ENCODE results near the gene SNX22.

The SNX22 gene

DNA sequence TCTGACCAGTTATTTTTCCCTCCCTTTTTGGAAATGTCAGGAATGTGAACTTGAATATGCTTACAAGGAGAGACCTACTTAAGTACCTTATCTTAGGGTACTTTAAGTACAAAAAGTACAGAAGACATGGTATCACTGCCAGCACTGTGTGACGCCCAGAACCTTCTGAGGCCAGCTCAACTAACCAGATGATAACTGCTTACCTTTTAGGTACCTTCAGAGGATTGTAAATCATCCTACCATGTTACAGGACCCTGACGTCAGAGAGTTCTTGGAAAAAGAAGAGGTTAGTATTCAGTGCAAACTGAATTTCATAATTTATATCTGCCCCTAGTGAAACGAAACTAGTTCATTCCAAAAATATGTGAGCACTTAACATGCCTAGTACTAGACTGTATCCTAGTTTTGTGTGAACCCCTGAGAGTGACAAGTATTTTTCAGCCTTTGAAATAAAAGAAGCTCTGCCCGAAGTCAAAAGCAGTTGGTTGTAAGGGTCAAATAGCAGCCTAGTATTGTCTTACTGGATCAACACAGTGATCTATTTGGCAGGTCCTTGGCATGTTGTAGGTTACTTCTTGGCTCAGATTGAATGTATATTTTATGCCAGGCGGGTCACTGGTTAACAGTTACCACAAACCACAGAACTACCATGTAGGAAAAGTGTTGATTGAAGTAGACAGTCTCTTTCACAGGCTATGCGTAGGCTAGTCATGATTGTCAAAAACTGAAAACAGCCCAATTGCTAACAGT is 23.8 kb upstream of the SNX22 start:
- Mint-ChIP-seq H3K36me3 (peaks cover 10% of the 10 kb centered on the region), H3K27me3 (no peaks in the 10 kb centered on the region), H3K4me3 (no peak overlapping the region), H3K4me1 (no peaks in the 10 kb centered on the region), H3K27ac (no peak overlapping the region), H3K9me3 (no peaks in the 10 kb centered on the region)

DNA sequence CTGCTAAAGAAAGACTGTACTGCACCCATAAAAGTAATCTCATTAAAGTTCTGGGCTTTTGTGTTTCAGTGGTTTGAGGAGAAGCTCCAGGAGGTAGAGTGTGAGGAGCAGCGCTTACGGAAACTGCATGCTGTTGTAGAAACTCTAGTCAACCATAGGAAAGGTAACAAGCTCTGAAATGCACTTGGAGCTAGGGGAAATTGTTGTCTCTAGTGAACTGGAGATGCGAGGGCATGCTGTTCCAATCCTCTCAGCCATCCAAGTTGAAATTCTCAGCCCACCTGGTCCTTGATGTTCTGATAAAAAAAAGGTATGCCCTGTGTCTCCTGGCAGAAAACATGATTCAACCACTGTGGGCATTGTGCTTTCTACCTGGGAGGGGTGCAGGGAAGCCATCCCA is 21.4 kb upstream of the SNX22 start:
- H3K9me3 Mint-ChIP-seq, result no peaks in the 10 kb centered on the region
- no peaks in the 10 kb centered on the region for H3K4me1 Mint-ChIP-seq
- H3K27me3 Mint-ChIP-seq, result no peaks in the 10 kb centered on the region
- H3K36me3 Mint-ChIP-seq, result peaks cover 10% of the 10 kb centered on the region
- H3K27ac Mint-ChIP-seq, result no peak overlapping the region
- no peak overlapping the region for H3K4me3 Mint-ChIP-seq

GRCh38 chr15:64131547-64131946 is 20.0 kb upstream of the SNX22 start:
- H3K4me1 Mint-ChIP-seq, result no peaks in the 10 kb centered on the region
- peaks cover 7% of the 10 kb centered on the region for H3K36me3 Mint-ChIP-seq
- no peaks in the 10 kb centered on the region for H3K9me3 Mint-ChIP-seq
- H3K27me3 Mint-ChIP-seq, result no peaks in the 10 kb centered on the region
- H3K4me3 Mint-ChIP-seq, result no peak overlapping the region
- no peak overlapping the region for H3K27ac Mint-ChIP-seq

DNA sequence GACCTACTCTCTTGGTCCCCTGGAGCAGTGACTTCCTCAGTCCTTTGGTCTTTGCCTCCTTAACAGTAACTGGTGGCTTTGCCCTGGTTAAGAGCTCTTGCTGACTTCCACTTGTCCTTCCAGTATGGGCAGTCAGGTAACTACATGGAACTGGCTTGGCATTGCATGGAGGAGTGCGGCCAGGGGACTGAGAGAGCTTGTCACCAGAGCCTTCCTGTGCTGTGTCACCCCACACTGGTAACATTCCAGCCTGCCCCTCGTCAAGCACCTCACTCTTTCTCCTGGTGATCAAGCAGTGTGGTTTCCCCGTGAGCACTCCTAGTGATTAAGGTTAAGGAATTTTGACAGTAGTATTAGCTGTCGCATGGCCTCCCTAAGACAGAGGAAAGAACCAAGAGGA is 19.3 kb upstream of the SNX22 start:
- Mint-ChIP-seq H3K4me3 (no peak overlapping the region), H3K4me1 (no peaks in the 10 kb centered on the region), H3K27me3 (no peaks in the 10 kb centered on the region), H3K27ac (no peak overlapping the region), H3K9me3 (no peaks in the 10 kb centered on the region), H3K36me3 (peaks cover 7% of the 10 kb centered on the region)

DNA sequence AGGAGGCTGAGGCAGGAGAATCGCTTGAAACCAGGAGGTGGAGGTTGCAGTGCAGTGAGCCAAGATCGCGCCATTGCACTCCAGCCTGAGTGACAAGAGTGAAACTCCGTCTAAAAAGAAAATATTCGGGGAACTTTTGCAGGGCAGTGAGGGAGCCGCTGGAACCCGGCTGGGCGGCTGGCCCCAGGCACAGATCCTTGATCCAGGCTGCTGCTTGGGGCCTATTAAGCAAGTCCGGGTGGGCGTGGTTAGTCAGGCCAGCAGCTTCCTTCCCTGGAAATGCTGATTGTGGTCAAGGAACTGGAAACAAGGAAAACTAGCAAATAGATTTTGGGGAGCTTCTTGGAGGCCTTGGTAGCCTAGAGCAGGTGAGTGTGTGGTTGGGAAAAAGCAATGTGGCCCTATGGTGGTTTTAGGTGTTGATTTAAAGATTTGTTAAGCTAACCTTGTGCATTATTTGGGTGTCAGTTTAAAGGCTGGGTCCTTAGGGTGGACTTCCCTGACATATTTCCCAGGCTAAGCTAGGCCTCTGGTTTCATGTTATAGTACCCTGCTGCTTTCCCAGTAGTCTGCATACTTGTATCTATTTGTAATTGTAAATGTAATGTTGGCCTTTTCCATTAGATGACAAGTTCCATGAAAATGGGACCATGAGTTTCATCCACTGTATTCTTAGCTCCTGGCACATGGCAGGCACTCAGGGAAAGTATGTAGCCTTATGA is 17.7 kb upstream of the SNX22 start:
- Mint-ChIP-seq H3K36me3 (peaks cover 4% of the 10 kb centered on the region), H3K27me3 (no peaks in the 10 kb centered on the region), H3K27ac (no peak overlapping the region), H3K4me3 (no peak overlapping the region), H3K9me3 (no peaks in the 10 kb centered on the region), H3K4me1 (no peaks in the 10 kb centered on the region)

DNA sequence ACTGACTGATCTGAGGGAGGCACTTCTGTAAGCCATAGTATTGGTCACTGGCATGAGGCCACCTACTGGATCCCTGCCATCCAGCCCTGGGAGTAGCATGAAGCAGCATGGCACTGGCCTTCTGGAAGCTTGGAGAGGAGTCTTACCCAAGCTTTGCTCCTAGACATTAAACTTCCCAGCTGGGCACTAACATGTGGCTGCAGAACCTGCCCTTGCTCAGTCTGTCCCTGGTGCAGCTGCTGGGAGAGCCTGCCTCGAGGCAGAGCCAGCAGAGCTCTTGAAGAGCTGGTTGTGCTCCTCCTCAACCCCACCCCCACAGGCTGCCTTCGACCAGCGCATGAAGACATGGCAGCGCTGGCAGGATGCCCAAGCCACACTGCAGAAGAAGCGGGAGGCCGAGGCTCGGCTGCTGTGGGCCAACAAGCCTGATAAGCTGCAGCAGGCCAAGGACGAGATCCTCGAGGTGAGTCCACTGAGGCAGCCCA is 17.1 kb upstream of the SNX22 start:
- H3K36me3 Mint-ChIP-seq, result peaks cover 4% of the 10 kb centered on the region
- H3K9me3 Mint-ChIP-seq, result no peaks in the 10 kb centered on the region
- H3K27me3 Mint-ChIP-seq, result no peaks in the 10 kb centered on the region
- no peaks in the 10 kb centered on the region for H3K4me1 Mint-ChIP-seq
- H3K4me3 Mint-ChIP-seq, result no peak overlapping the region
- no peak overlapping the region for H3K27ac Mint-ChIP-seq

GRCh38 chr15:64136347-64136746 is 15.2 kb upstream of the SNX22 start:
- Mint-ChIP-seq H3K4me1 (no peaks in the 10 kb centered on the region), H3K4me3 (no peak overlapping the region), H3K9me3 (no peaks in the 10 kb centered on the region), H3K27ac (no peak overlapping the region), H3K36me3 (peaks cover 8% of the 10 kb centered on the region), H3K27me3 (no peaks in the 10 kb centered on the region)

GRCh38 chr15:64137226-64137833 is 14.2 kb upstream of the SNX22 start:
- no peak overlapping the region for H3K4me3 Mint-ChIP-seq
- no peaks in the 10 kb centered on the region for H3K9me3 Mint-ChIP-seq
- peaks cover 8% of the 10 kb centered on the region for H3K36me3 Mint-ChIP-seq
- H3K27ac Mint-ChIP-seq, result no peak overlapping the region
- no peaks in the 10 kb centered on the region for H3K27me3 Mint-ChIP-seq
- H3K4me1 Mint-ChIP-seq, result no peaks in the 10 kb centered on the region

- Mint-ChIP-seq H3K4me3 (no peak overlapping the region), H3K27me3 (no peaks in the 10 kb centered on the region), H3K4me1 (no peaks in the 10 kb centered on the region), H3K9me3 (no peaks in the 10 kb centered on the region), H3K36me3 (peaks cover 8% of the 10 kb centered on the region), H3K27ac (no peak overlapping the region)
Measured at GRCh38 chr15:64138331-64138941, 13.1 kb upstream of the SNX22 start.

DNA sequence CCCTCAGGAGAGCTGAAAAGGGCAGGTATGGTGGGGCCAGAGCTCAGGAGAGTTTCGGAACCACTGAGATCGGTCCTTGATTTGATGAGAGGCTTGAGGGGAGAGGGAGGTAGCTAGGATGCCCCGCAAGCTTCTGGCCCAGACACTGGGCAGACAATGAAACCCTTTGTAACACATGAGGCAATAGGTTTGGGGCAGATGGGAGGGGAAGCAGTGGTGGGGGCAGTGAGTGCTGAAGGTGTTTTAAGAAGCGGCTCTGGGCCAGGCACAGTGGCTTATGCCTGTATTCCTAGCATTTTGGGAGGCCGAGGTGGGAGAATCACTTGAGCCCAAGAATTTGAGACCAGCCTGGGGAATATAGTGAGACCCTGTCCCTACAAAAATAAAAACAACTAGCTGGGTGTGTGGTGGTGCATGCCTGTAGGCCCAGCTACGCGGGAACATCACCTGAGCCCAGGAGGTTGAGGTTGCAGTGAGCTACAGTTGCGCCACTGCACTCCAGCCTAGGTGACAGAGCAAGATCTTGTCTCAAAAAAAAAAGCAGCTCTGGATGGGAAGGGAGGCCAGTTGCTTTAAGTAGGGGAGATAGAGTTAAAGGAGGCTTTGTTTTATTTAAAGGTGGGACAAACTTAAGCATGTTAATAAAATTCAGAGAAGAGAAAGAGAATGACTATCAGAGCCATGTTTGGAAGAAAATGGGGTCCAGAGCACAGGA is 9.6 kb upstream of the SNX22 start:
- Mint-ChIP-seq H3K27ac (no peak overlapping the region), H3K4me3 (no peak overlapping the region), H3K36me3 (peaks cover 6% of the 10 kb centered on the region), H3K4me1 (no peaks in the 10 kb centered on the region), H3K9me3 (no peaks in the 10 kb centered on the region), H3K27me3 (no peaks in the 10 kb centered on the region)

DNA sequence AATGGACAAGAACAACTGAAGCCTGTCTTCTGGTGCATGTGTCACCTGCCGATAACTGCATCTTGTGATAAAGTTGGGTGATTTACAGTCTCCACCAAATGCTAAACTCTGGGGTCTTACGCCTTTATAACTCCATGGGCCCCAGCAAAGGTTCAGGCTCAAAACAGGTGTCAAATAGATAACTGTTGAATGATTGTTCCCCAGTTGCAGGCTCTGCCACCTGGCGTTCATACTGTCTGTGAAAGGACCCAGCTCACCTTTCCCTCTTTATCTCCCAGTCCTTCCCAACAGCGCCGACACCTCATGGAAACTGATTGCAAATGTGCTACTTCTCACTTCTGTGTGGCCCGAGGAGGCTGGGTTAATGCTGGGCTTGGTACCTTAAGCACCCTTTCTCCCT is 8.3 kb upstream of the SNX22 start:
- Mint-ChIP-seq H3K4me1 (no peaks in the 10 kb centered on the region), H3K27ac (no peak overlapping the region), H3K36me3 (peaks cover 6% of the 10 kb centered on the region)

GRCh38 chr15:64144192-64144564 is 7.4 kb upstream of the SNX22 start:
- peaks cover 6% of the 10 kb centered on the region for H3K36me3 Mint-ChIP-seq
- H3K4me3 Mint-ChIP-seq, result no peak overlapping the region
- no peaks in the 10 kb centered on the region for H3K9me3 Mint-ChIP-seq
- no peaks in the 10 kb centered on the region for H3K27me3 Mint-ChIP-seq
- peaks cover 5% of the 10 kb centered on the region for H3K4me1 Mint-ChIP-seq
- H3K27ac Mint-ChIP-seq, result no peak overlapping the region

More for the DNA sequence above, 8.3 kb upstream of the SNX22 start:
- no peak overlapping the region for H3K4me3 Mint-ChIP-seq
- H3K27me3 Mint-ChIP-seq, result no peaks in the 10 kb centered on the region
- H3K9me3 Mint-ChIP-seq, result no peaks in the 10 kb centered on the region

DNA sequence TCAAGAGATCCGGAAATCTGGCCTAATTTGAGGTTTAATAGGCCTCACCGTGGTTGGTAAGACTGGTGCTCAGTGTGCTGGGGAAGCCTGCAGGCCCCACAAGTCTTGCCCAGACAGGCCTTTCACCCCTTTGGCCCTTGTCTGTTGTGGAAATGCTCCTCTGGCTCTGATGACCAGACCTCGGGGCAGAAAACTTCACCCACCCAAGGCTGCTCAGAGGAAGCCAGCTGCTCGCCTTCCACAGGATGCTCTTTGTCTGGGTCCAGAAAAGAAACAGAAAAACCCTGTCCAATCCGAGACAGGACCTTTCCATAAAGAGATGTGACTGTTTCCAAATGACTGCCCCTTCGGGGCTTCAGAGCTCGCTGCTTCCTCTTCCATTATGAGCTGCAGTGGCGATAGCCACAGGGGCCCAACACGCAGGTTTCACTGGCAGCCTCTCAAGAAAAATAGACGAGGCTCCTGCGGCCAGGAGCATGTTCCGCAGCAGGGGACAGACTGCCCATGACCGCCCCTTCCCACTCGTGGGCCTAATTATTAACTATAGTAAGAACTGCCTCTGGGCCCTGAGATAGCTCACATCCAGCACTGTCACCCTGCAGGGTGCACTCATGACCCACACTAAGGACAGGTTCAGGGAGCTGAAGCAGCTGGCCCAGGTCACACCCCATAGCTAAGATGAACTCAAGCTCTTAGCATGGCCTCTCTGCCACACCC is 6.8 kb upstream of the SNX22 start:
- Mint-ChIP-seq H3K4me3 (no peak overlapping the region), H3K36me3 (peaks cover 6% of the 10 kb centered on the region), H3K9me3 (no peaks in the 10 kb centered on the region), H3K4me1 (peaks cover 10% of the 10 kb centered on the region), H3K27me3 (no peaks in the 10 kb centered on the region), H3K27ac (no peak overlapping the region)

- H3K9me3 Mint-ChIP-seq, result no peaks in the 10 kb centered on the region
- no peak overlapping the region for H3K4me3 Mint-ChIP-seq
- no peak overlapping the region for H3K27ac Mint-ChIP-seq
- peaks cover 5% of the 10 kb centered on the region for H3K36me3 Mint-ChIP-seq
- peaks cover 15% of the 10 kb centered on the region for H3K4me1 Mint-ChIP-seq
- H3K27me3 Mint-ChIP-seq, result peaks cover 2% of the 10 kb centered on the region
Measured at GRCh38 chr15:64146041-64146440, 5.5 kb upstream of the SNX22 start.

DNA sequence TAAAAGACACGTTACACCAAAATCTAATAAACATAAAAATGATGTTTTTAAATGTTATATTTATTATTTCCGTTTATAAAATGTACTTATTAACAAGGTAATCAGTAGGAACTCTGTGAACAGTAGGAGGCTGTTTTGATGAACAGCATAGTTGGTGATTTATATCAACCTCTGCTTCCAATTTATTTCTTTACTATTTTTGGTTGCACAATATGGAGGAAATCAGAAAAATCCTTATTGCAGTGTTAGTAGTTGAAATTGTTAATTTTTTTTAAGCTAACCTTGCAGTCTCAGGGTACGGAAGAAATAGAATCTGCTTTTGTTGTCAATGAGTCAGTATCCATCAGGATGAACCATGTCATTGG is 5.0 kb upstream of the SNX22 start:
- peaks cover 2% of the 10 kb centered on the region for H3K27me3 Mint-ChIP-seq
- no peak overlapping the region for H3K4me3 Mint-ChIP-seq
- no peaks in the 10 kb centered on the region for H3K9me3 Mint-ChIP-seq
- peaks cover 16% of the 10 kb centered on the region for H3K4me1 Mint-ChIP-seq
- peaks cover 2% of the 10 kb centered on the region for H3K36me3 Mint-ChIP-seq
- no peak overlapping the region for H3K27ac Mint-ChIP-seq

All from activated naive CD4-positive, alpha-beta T cell treated with anti-CD3 and anti-CD28 coated beads, Interleukin-2, amount 50 U/mL, for 24 hours (primary cell).